Liver (tissue), 3 donors: ENCODE measurements around the gene ABHD12.

Experiments used
- CTCF ChIP-seq: fragments of 150-350 bp; IDR thresholded peaks from 2 replicates; pipeline ENCODE4 v1.5.1; 2017; ENCODE audit warnings: improper control_type of control experiment, low read depth, low read length; ENCODE audit not compliant: missing input control
- EGR1 ChIP-seq, 2 donors: IDR thresholded peaks; 2 replicates each; pipeline ENCODE4 v1.6.1; 2016 to 2018; ENCODE audit warnings: antibody characterized with exemption in 2 of 2, low read depth in 2 of 2
- GABPA ChIP-seq, 2 donors: IDR thresholded peaks in 1 of 2; conservative IDR thresholded peaks in 1 of 2; 2 replicates each; pipeline ENCODE4 v1.6.1; 2016; ENCODE audit warnings: antibody characterized with exemption in 2 of 2, mild to moderate bottlenecking in 1 of 2, moderate library complexity in 1 of 2
- MAX ChIP-seq: IDR thresholded peaks from 2 replicates; pipeline ENCODE4 v1.6.1; 2016; ENCODE audit warnings: antibody characterized with exemption
- RXRA ChIP-seq, 2 donors: IDR thresholded peaks; 2 replicates each; pipeline ENCODE4 v1.6.1; 2017 to 2018; ENCODE audit warnings: antibody characterized with exemption in 2 of 2, mild to moderate bottlenecking in 1 of 2
- ZBTB33 ChIP-seq: IDR thresholded peaks from 2 replicates; pipeline ENCODE4 v1.6.1; 2016; ENCODE audit warnings: antibody characterized with exemption
- TF ChIP-seq, protein P1 (sequence below): IDR thresholded peaks from 2 replicates; pipeline ENCODE4 v1.6.1; 2016; ENCODE audit warnings: antibody characterized with exemption, mild to moderate bottlenecking
- TF ChIP-seq, protein P2 (sequence below): IDR thresholded peaks from 2 replicates; pipeline ENCODE4 v1.6.1; 2016; ENCODE audit warnings: antibody characterized with exemption
- donor health status: healthy.
- donor health status: healthy.

- no peak for TF ChIP-seq CTCF
- TF ChIP-seq MAX, result no peak
- TF ChIP-seq RXRA (IDR thresholded peaks at IDR 0.05), result no peak
- TF ChIP-seq ZBTB33, result no peak
- TF ChIP-seq EGR1 (IDR thresholded peaks at IDR 0.05; ENCODE audit: low read depth in 2 of 2), result no peak
- TF ChIP-seq, protein P1, sequence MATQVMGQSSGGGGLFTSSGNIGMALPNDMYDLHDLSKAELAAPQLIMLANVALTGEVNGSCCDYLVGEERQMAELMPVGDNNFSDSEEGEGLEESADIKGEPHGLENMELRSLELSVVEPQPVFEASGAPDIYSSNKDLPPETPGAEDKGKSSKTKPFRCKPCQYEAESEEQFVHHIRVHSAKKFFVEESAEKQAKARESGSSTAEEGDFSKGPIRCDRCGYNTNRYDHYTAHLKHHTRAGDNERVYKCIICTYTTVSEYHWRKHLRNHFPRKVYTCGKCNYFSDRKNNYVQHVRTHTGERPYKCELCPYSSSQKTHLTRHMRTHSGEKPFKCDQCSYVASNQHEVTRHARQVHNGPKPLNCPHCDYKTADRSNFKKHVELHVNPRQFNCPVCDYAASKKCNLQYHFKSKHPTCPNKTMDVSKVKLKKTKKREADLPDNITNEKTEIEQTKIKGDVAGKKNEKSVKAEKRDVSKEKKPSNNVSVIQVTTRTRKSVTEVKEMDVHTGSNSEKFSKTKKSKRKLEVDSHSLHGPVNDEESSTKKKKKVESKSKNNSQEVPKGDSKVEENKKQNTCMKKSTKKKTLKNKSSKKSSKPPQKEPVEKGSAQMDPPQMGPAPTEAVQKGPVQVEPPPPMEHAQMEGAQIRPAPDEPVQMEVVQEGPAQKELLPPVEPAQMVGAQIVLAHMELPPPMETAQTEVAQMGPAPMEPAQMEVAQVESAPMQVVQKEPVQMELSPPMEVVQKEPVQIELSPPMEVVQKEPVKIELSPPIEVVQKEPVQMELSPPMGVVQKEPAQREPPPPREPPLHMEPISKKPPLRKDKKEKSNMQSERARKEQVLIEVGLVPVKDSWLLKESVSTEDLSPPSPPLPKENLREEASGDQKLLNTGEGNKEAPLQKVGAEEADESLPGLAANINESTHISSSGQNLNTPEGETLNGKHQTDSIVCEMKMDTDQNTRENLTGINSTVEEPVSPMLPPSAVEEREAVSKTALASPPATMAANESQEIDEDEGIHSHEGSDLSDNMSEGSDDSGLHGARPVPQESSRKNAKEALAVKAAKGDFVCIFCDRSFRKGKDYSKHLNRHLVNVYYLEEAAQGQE, result no peak
- TF ChIP-seq, protein P2, sequence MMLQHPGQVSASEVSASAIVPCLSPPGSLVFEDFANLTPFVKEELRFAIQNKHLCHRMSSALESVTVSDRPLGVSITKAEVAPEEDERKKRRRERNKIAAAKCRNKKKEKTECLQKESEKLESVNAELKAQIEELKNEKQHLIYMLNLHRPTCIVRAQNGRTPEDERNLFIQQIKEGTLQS, result no peak
- no peak for TF ChIP-seq GABPA (IDR thresholded peaks at IDR 0.05 in 1 of 2, conservative IDR thresholded peaks at IDR 0.05 in 1 of 2)
Observed at GRCh38 chr20:25398376-25399036, 7.9 kb upstream of the ABHD12 start.
